ENCODE results near the gene NDUFA8.

- no peak for TF ChIP-seq POLR2A (IDR thresholded peaks at IDR 0.05; ENCODE audit: low read depth, low read length)
- TF ChIP-seq POLR2AphosphoS5 (IDR thresholded peaks at IDR 0.05; ENCODE audit: low read depth, low read length): no peak
Measured at GRCh38 chr9:122135529-122135859, 24.1 kb downstream of the NDUFA8 start.
